ENCODE data around the gene UTP25. TPM values are rescaled to one million over a fixed set of nuclear protein-coding genes. Genes with fewer than 3 reads are reported as not detected.

Gene UTP25
- total RNA-seq, 1 experiment from 2014 or later: 9.5 TPM

GRCh38 chr1:209784265-209785169 is 43.3 kb upstream of the UTP25 start, which contains the start of gene C1orf74:
C1orf74 (minus strand) TSS chr1:209784559; CDS start chr1:209783634, 925 bp downstream.
- H3K4me1 ChIP-seq (ENCODE audit: control insufficient read depth, insufficient read depth, low read length): peaks cover 4% of the 10 kb centered on the region; the same call in 1 of the 2 replicates
- POLR2A ChIA-PET: interaction anchor here (0.6 kb wide), 1 partner anchor 40 kb away, joined by 3 read pairs; no protein-coding TSS in a partner anchor
- no TSS peak for BruUV-seq (replicated peaks)
- intact Hi-C loops (cut with micrococcal nuclease; ENCODE audit: unreplicated experiment) (no loop called here), in situ Hi-C loops (cut with HindIII; ENCODE audit: low pct_unique_long_range_greater_than_20kb, low sequenced_read_pairs) (no loop called here)
- peaks cover 7% of the 10 kb centered on the region; the same call in 1 of the 2 replicates for H3K9me3 ChIP-seq (ENCODE audit: control insufficient read depth, insufficient read depth, low read depth, low read length)
- ATAC-seq (peak; percentile 100), DNase-seq (ENCODE audit: low read depth, low spot score) (peak; percentile 86)
- peak within 1 kb of the TSS; percentile 90 for H3K27ac ChIP-seq (ENCODE audit: low read length)
- CTCF ChIA-PET: interaction anchor here (0.5 kb wide), 1 partner anchor 473 kb away, joined by 4 read pairs; no protein-coding TSS in a partner anchor
- peak within 1 kb of the TSS; percentile 77 to 84 for H3K4me3 ChIP-seq (ENCODE audit: low read depth in 2 of 2, low read length in 2 of 2)
- H3K36me3 ChIP-seq (ENCODE audit: control insufficient read depth, insufficient read depth, low read length): no peaks in the 10 kb centered on the region; the same call in 1 of the 2 replicates
- no peak for TF ChIP-seq SIN3A (IDR thresholded peaks at IDR 0.05; ENCODE audit: borderline replicate concordance, insufficient read depth, low read depth, low read length)
- peak; percentile 95 for TF ChIP-seq POLR2AphosphoS5 (IDR thresholded peaks at IDR 0.05; ENCODE audit: low read depth, low read length)
- TF ChIP-seq, protein P1, sequence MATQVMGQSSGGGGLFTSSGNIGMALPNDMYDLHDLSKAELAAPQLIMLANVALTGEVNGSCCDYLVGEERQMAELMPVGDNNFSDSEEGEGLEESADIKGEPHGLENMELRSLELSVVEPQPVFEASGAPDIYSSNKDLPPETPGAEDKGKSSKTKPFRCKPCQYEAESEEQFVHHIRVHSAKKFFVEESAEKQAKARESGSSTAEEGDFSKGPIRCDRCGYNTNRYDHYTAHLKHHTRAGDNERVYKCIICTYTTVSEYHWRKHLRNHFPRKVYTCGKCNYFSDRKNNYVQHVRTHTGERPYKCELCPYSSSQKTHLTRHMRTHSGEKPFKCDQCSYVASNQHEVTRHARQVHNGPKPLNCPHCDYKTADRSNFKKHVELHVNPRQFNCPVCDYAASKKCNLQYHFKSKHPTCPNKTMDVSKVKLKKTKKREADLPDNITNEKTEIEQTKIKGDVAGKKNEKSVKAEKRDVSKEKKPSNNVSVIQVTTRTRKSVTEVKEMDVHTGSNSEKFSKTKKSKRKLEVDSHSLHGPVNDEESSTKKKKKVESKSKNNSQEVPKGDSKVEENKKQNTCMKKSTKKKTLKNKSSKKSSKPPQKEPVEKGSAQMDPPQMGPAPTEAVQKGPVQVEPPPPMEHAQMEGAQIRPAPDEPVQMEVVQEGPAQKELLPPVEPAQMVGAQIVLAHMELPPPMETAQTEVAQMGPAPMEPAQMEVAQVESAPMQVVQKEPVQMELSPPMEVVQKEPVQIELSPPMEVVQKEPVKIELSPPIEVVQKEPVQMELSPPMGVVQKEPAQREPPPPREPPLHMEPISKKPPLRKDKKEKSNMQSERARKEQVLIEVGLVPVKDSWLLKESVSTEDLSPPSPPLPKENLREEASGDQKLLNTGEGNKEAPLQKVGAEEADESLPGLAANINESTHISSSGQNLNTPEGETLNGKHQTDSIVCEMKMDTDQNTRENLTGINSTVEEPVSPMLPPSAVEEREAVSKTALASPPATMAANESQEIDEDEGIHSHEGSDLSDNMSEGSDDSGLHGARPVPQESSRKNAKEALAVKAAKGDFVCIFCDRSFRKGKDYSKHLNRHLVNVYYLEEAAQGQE (IDR thresholded peaks at IDR 0.05; ENCODE audit: insufficient read depth in 1 of 2, low read depth in 2 of 2, low read length in 1 of 2): no peak
- TF ChIP-seq TCF7L2 (IDR thresholded peaks at IDR 0.05; ENCODE audit: low read depth, low read length): peak; percentile 62; the same call in 1 of the 2 replicates
- TF ChIP-seq, protein P2, sequence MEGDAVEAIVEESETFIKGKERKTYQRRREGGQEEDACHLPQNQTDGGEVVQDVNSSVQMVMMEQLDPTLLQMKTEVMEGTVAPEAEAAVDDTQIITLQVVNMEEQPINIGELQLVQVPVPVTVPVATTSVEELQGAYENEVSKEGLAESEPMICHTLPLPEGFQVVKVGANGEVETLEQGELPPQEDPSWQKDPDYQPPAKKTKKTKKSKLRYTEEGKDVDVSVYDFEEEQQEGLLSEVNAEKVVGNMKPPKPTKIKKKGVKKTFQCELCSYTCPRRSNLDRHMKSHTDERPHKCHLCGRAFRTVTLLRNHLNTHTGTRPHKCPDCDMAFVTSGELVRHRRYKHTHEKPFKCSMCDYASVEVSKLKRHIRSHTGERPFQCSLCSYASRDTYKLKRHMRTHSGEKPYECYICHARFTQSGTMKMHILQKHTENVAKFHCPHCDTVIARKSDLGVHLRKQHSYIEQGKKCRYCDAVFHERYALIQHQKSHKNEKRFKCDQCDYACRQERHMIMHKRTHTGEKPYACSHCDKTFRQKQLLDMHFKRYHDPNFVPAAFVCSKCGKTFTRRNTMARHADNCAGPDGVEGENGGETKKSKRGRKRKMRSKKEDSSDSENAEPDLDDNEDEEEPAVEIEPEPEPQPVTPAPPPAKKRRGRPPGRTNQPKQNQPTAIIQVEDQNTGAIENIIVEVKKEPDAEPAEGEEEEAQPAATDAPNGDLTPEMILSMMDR (IDR thresholded peaks at IDR 0.05): no peak
- H3K27me3 ChIP-seq (ENCODE audit: control insufficient read depth, insufficient read depth, low read length): no peaks in the 10 kb centered on the region

DNA sequence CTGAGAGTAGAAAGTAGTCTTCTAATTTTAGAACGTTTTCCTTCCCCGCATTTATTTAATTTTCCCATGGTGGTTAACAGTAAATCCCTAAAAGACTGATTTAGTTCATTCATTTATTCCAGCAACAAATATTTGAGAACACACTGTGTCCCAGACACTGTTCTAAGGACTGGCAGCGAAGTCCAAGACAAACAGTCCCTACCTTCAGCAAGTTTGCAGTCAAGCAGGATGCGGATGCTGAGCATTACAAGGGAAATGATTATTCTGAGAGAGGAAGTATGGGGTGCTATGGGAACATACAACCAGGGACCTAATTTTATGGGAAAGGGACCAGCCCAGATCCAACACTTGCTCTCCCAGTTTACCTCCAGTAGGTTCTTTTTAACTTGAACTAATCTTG is 42.2 kb upstream of the UTP25 start:
- in situ Hi-C loops (cut with HindIII; ENCODE audit: low pct_unique_long_range_greater_than_20kb, low sequenced_read_pairs) (no loop called here), intact Hi-C loops (cut with micrococcal nuclease; ENCODE audit: unreplicated experiment) (no loop called here)
- DNase-seq (ENCODE audit: low read depth, low spot score) (no peak), ATAC-seq (no peak)
- H3K27ac ChIP-seq (ENCODE audit: low read length): no peak overlapping the region
- BruUV-seq (replicated peaks): no TSS peak
- no peaks in the 10 kb centered on the region; the same call in 1 of the 2 replicates for H3K36me3 ChIP-seq (ENCODE audit: control insufficient read depth, insufficient read depth, low read length)
- no peak overlapping the region for H3K4me3 ChIP-seq (ENCODE audit: low read depth in 2 of 2, low read length in 2 of 2)
- ChIA-PET POLR2A (interaction anchor here (0.6 kb wide), 1 partner anchor 111 kb away, joined by 4 read pairs; no protein-coding TSS in a partner anchor), CTCF (no interaction called here)
- no peak for TF ChIP-seq POLR2AphosphoS5 (IDR thresholded peaks at IDR 0.05; ENCODE audit: low read depth, low read length)
- TF ChIP-seq TCF7L2 (IDR thresholded peaks at IDR 0.05; ENCODE audit: low read depth, low read length): no peak
- TF ChIP-seq, protein P1 (IDR thresholded peaks at IDR 0.05; ENCODE audit: insufficient read depth in 1 of 2, low read depth in 2 of 2, low read length in 1 of 2): no peak
- TF ChIP-seq, protein P2 (IDR thresholded peaks at IDR 0.05): no peak
- no peak for TF ChIP-seq SIN3A (IDR thresholded peaks at IDR 0.05; ENCODE audit: borderline replicate concordance, insufficient read depth, low read depth, low read length)
- H3K4me1 ChIP-seq (ENCODE audit: control insufficient read depth, insufficient read depth, low read length): peaks cover 4% of the 10 kb centered on the region; the same call in 1 of the 2 replicates
- peaks cover 7% of the 10 kb centered on the region; the same call in 1 of the 2 replicates for H3K9me3 ChIP-seq (ENCODE audit: control insufficient read depth, insufficient read depth, low read depth, low read length)
- 0 out of 2 replicates have a peak, but pooled peaks cover 2% of the 10 kb centered on the region for H3K27me3 ChIP-seq (ENCODE audit: control insufficient read depth, insufficient read depth, low read length)

Measured in Panc1 (cell line).